H1 (cell line): ENCODE measurements around the gene SLX4IP. TPM values are rescaled to one million over a fixed set of nuclear protein-coding genes. Genes with fewer than 3 reads are reported as not detected.

Experiments used
- CTCF ChIA-PET: fragments of 300-600 bp; sonication (Branson Sonifier 250); formaldehyde crosslinking; loops from one replicate; lab custom pipeline; 2021; ENCODE audit not compliant: partially characterized antibody; lab: Charles Lee
- POLR2A ChIA-PET: fragments of 300-600 bp; sonication (Branson Sonifier 250); formaldehyde crosslinking; loops from one replicate; lab custom pipeline; 2021; ENCODE audit warnings: inconsistent platforms; ENCODE audit not compliant: partially characterized antibody; lab: Charles Lee
- DNase-seq, 2 experiments: peaks; one replicate each; pipeline versions ENCODE4 v3.0.0 to v3.0.0-alpha.2; 2010 to 2022; ENCODE audit warnings: low spot score in 2 of 2, low read depth in 1 of 2, mixed read lengths in 1 of 2
- FAIRE-seq: peaks from 2 replicates; lab custom pipeline; 2011; peaks lifted over from hg19 to GRCh38; lab: Jason Lieb, UNC
- H2AFZ ChIP-seq: 2 replicates; pipeline ENCODE4 v1.8.1; 2012; ENCODE audit warnings: low read length, inconsistent platforms
- H2AK5ac ChIP-seq: 2 replicates; pipeline ENCODE4 v1.6.1; 2013; ENCODE audit warnings: low read depth, low read length
- H2BK120ac ChIP-seq: replicated peaks from 2 replicates; pipeline ENCODE3; 2013; ENCODE audit warnings: low read depth, low read length, inconsistent platforms
- H2BK12ac ChIP-seq: 2 replicates; pipeline ENCODE4 v1.6.1; 2013; ENCODE audit warnings: low read depth, low read length
- H2BK15ac ChIP-seq: 2 replicates; pipeline ENCODE4 v1.6.1; 2013; ENCODE audit warnings: low read length
- H2BK20ac ChIP-seq: 2 replicates; pipeline ENCODE4 v1.6.1; 2013; ENCODE audit warnings: low read length
- H2BK5ac ChIP-seq: 2 replicates; pipeline ENCODE4 v1.6.1; 2013; ENCODE audit warnings: low read depth, low read length
- H3K14ac ChIP-seq: 2 replicates; pipeline ENCODE4 v1.6.1; 2013; ENCODE audit warnings: inconsistent platforms; ENCODE audit not compliant: insufficient read length
- H3K18ac ChIP-seq: 2 replicates; pipeline ENCODE4 v1.6.1; 2013; ENCODE audit warnings: low read length; ENCODE audit errors: extremely low read depth
- H3K23ac ChIP-seq: 2 replicates; pipeline ENCODE4 v1.6.1; 2013; ENCODE audit warnings: inconsistent platforms; ENCODE audit not compliant: insufficient read length
- H3K23me2 ChIP-seq: 2 replicates; pipeline ENCODE4 v1.6.1; 2013; ENCODE audit warnings: low read depth, low read length
- H3K27ac ChIP-seq: 2 replicates; pipeline ENCODE4 v1.6.1; 2011; ENCODE audit warnings: low read depth, low read length, inconsistent platforms
- H3K27me3 ChIP-seq, 4 experiments: replicated peaks in 1 of 4; 1 replicate in 1 of 4; 2 replicates in 3 of 4; pipeline versions ENCODE4 v1.6.1 to v1.8.1; 2011 to 2013; ENCODE audit warnings: low read length in 3 of 4, mild to moderate bottlenecking in 3 of 4, inconsistent platforms in 2 of 4, mixed read lengths in 2 of 4, moderate library complexity in 1 of 4; ENCODE audit not compliant: control insufficient read depth in 3 of 4, insufficient read depth in 3 of 4; ENCODE audit errors: extremely low read depth in 1 of 4
- H3K36me3 ChIP-seq, 4 experiments: 2 replicates each; pipeline versions ENCODE4 v1.6.1 to v1.8.1; 2011 to 2013; ENCODE audit warnings: mild to moderate bottlenecking in 4 of 4, low read length in 3 of 4, moderate library complexity in 2 of 4, control low read depth in 1 of 4, inconsistent platforms in 1 of 4; ENCODE audit not compliant: insufficient read depth in 4 of 4, control insufficient read depth in 2 of 4
- H3K4ac ChIP-seq: replicated peaks from 2 replicates; pipeline ENCODE3; 2013; ENCODE audit warnings: low read length, low read depth, mixed read lengths, inconsistent platforms; ENCODE audit not compliant: insufficient read length
- H3K4me1 ChIP-seq, 4 experiments: replicated peaks in 1 of 4; 1 replicate in 1 of 4; 2 replicates in 3 of 4; pipeline versions ENCODE4 v1.6.1 to v1.8.1; 2011 to 2013; ENCODE audit warnings: low read length in 3 of 4, inconsistent platforms in 2 of 4, mixed read lengths in 1 of 4; ENCODE audit not compliant: insufficient read depth in 4 of 4, control insufficient read depth in 3 of 4
- H3K4me2 ChIP-seq, 2 experiments: 2 replicates each; pipeline versions ENCODE4 v1.6.1 to v1.8.1; 2011 to 2013; ENCODE audit warnings: low read depth in 2 of 2, low read length in 2 of 2, control low read depth in 1 of 2, inconsistent platforms in 1 of 2, mild to moderate bottlenecking in 1 of 2; ENCODE audit not compliant: insufficient read depth in 1 of 2
- H3K4me3 ChIP-seq, 4 experiments: fragments of 200-600, 300-600 bp in 1 of 4; sonication (generic), shearing (Covaris generic), sonication (Bioruptor Twin) in 1 of 4; 2 replicates each; pipeline versions ENCODE4 v1.5.1 to v1.8.1; 2011 to 2016; ENCODE audit warnings: low read length in 4 of 4, low read depth in 3 of 4, control low read depth in 2 of 4, inconsistent platforms in 2 of 4, mild to moderate bottlenecking in 2 of 4, mixed read lengths in 1 of 4, moderate library complexity in 1 of 4; ENCODE audit not compliant: insufficient read depth in 2 of 4; ENCODE audit errors: extremely low read depth in 1 of 4
- H3K56ac ChIP-seq: replicated peaks from 2 replicates; pipeline ENCODE3; 2013; ENCODE audit warnings: low read depth, mild to moderate bottlenecking, mixed read lengths, low read length, inconsistent platforms; ENCODE audit not compliant: insufficient read length
- H3K79me1 ChIP-seq: 2 replicates; pipeline ENCODE4 v1.6.1; 2013; ENCODE audit warnings: low read depth, low read length, control low read depth
- H3K79me2 ChIP-seq, 2 experiments: 2 replicates each; pipeline versions ENCODE4 v1.6.1 to v1.8.1; 2012 to 2013; ENCODE audit warnings: low read length in 2 of 2, mild to moderate bottlenecking in 2 of 2, inconsistent platforms in 1 of 2; ENCODE audit not compliant: insufficient read depth in 2 of 2, control insufficient read depth in 1 of 2
- H3K9ac ChIP-seq, 4 experiments: replicated peaks in 1 of 4; 1 replicate in 1 of 4; 2 replicates in 3 of 4; pipeline versions ENCODE4 v1.6.1 to v1.8.1; 2011 to 2013; ENCODE audit warnings: low read depth in 3 of 4, low read length in 3 of 4, control low read depth in 2 of 4, mild to moderate bottlenecking in 2 of 4, moderate library complexity in 2 of 4, inconsistent platforms in 1 of 4; ENCODE audit errors: extremely low read depth in 1 of 4
- H3K9me3 ChIP-seq, 2 experiments: 2 replicates each; pipeline versions ENCODE4 v1.6.1 to v1.8.1; 2012 to 2013; ENCODE audit warnings: mild to moderate bottlenecking in 2 of 2, moderate library complexity in 2 of 2, control low read depth in 1 of 2, inconsistent platforms in 1 of 2, low read depth in 1 of 2, low read length in 1 of 2, mixed read lengths in 1 of 2; ENCODE audit not compliant: insufficient read depth in 2 of 2
- H4K20me1 ChIP-seq, 2 experiments: replicated peaks in 1 of 2; 2 replicates each; pipeline versions ENCODE3 to v1.8.1; 2011 to 2013; ENCODE audit warnings: inconsistent platforms in 2 of 2, low read length in 2 of 2, mild to moderate bottlenecking in 1 of 2; ENCODE audit not compliant: insufficient read depth in 2 of 2, control insufficient read depth in 1 of 2
- H4K5ac ChIP-seq: 2 replicates; pipeline ENCODE4 v1.6.1; 2013; ENCODE audit warnings: low read length, low read depth, mixed read lengths, inconsistent platforms; ENCODE audit not compliant: insufficient read length
- H4K8ac ChIP-seq: 2 replicates; pipeline ENCODE4 v1.8.0; 2013; ENCODE audit warnings: mild to moderate bottlenecking, moderate library complexity, low read length, inconsistent platforms; ENCODE audit not compliant: insufficient read depth; ENCODE audit errors: extremely low read depth
- H4K91ac ChIP-seq: replicated peaks from 2 replicates; pipeline ENCODE3; 2013; ENCODE audit warnings: low read length, mixed read lengths, inconsistent platforms; ENCODE audit not compliant: insufficient read length
- BCL11A ChIP-seq, 2 experiments: IDR thresholded peaks; one replicate each; pipeline ENCODE4 v1.6.1; 2011; ENCODE audit warnings: low read depth in 2 of 2, low read length in 2 of 2, mild to moderate bottlenecking in 2 of 2
- BRCA1 ChIP-seq: IDR thresholded peaks from 2 replicates; pipeline ENCODE4 v1.6.1; 2012; ENCODE audit warnings: low read depth, low read length, improper control_type of control experiment
- EZH2 ChIP-seq: fragments of 200-600 bp; sonication (generic); IDR thresholded peaks from 2 replicates; pipeline ENCODE4 v1.7.1; 2012; ENCODE audit warnings: low read depth, mild to moderate bottlenecking, moderate library complexity, low read length, inconsistent platforms; ENCODE audit not compliant: severe bottlenecking
- JUND ChIP-seq: IDR thresholded peaks from 2 replicates; pipeline ENCODE4 v1.6.1; 2011; ENCODE audit warnings: mild to moderate bottlenecking, improper control_type of control experiment, low read length
- KDM5A ChIP-seq: fragments of 200-600 bp; IDR thresholded peaks from 2 replicates; pipeline ENCODE4 v1.7.1; 2012; ENCODE audit warnings: mild to moderate bottlenecking, low read length, inconsistent platforms, mixed read lengths
- MAFK ChIP-seq: IDR thresholded peaks from 2 replicates; pipeline ENCODE4 v1.6.1; 2012; ENCODE audit warnings: low read depth, mild to moderate bottlenecking, improper control_type of control experiment, low read length
- RFX5 ChIP-seq: IDR thresholded peaks from 2 replicates; pipeline ENCODE4 v1.6.1; 2011; ENCODE audit warnings: low read depth, low read length, improper control_type of control experiment, borderline replicate concordance
- SIX5 ChIP-seq: IDR thresholded peaks from 2 replicates; pipeline ENCODE4 v1.6.1; 2011; ENCODE audit warnings: mild to moderate bottlenecking, low read depth, low read length
- SRF ChIP-seq: IDR thresholded peaks from 2 replicates; pipeline ENCODE4 v1.6.1; 2011; ENCODE audit warnings: mild to moderate bottlenecking, low read depth, low read length, moderate library complexity
- SUZ12 ChIP-seq: fragments of 200-600 bp; sonication (generic); IDR thresholded peaks from 2 replicates; pipeline ENCODE4 v1.6.1; 2012; ENCODE audit warnings: mild to moderate bottlenecking, inconsistent platforms, low read length, moderate library complexity, mixed read lengths
- YY1 ChIP-seq: IDR thresholded peaks from 2 replicates; pipeline ENCODE4 v1.6.1; 2011; ENCODE audit warnings: low read depth, mild to moderate bottlenecking, low read length
- WGBS, 2 experiments: shearing (Covaris generic) in 1 of 2; methylation state at CpG; one replicate each; pipeline versions ENCODE4 v1.1.6 to v1.1.7; 2013 to 2015; ENCODE audit warnings: low lambda C conversion rate in 2 of 2, mixed read lengths in 2 of 2, inconsistent platforms in 1 of 2, low coverage in 1 of 2, missing lambda C conversion rate in 1 of 2; ENCODE audit not compliant: insufficient replicate concordance in 2 of 2, insufficient coverage in 1 of 2, insufficient read length in 1 of 2; ENCODE audit errors: extremely low coverage in 1 of 2, missing lambda C conversion rate in 1 of 2; 5-methylcytosine and 5-hydroxymethylcytosine counted together
- polyA plus RNA-seq, 7 experiments: library from polyadenylated mRNA; depleted of rRNA in 3 of 7; stranded (reverse) in 5 of 7; unstranded in 2 of 7; fragments of >200 nt in 5 of 7; fragments of 200-250 nt in 2 of 7; gene quantifications; 1 replicate in 5 of 7; 2 replicates in 1 of 7; 4 replicates in 1 of 7; pipeline versions ENCODE4 v1.2.1 to v1.2.3, GENCODE V29; 2011 to 2013; ENCODE audit warnings: missing spikeins in 2 of 7, mixed read lengths in 2 of 7
- total RNA-seq: library from RNA; stranded (reverse); fragmentation: NEBNext Ultra II Directional; extraction: Animal tissue kit (Norgen Biotek cat#: 25700); gene quantifications from 2 replicates; pipeline ENCODE4 v1.2.1, GENCODE V29; 2021
- TF ChIP-seq, protein P1 (sequence below): IDR thresholded peaks from 2 replicates; pipeline ENCODE4 v1.6.1; 2012; ENCODE audit warnings: low read length, inconsistent platforms

SLX4IP gene
- total and polyA plus RNA-seq, 2 of the 8 experiments (the other 6 are each of a cell fraction or from before 2014, with no cell fraction given) = 2.4 to 8.7 TPM

DNA sequence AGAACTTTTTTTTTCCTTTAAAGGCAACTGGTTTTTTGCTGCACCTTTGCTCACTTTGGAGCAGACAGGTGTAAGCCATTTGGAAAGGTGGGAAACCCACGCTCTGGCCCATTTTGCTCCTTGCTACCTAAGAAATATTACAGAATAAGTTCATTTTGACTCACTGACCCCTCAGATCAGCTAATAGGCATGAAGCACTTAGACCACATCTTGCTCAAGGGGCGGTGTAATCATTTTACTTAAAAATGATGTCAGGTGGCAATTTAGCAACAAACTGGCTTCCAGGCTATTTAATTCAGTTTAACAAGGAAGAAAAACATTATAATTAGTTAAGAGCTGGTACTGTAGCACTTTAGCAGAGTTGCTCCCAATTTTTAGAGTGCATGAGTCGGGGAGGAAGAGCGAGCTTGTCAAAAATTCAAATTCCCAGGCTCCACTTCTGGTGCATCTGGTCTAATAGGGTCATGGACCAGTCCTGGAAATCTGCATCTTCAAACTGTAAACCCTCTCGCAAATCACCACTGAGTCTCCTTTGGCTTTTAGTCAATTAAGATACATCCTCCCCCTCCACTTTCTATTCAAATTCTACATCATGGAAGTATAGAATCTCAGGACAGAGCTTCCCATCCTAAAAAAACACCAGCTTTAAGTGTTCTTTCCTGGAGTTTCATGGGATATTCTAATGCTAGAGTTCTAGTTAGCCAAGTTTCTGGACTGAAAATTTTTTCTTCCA, 200.5 kb downstream of the SLX4IP start:
- POLR2A ChIA-PET = no interaction called here
- TF ChIP-seq JUND = no peak
- no peak for TF ChIP-seq BRCA1
- TF ChIP-seq, protein P1, sequence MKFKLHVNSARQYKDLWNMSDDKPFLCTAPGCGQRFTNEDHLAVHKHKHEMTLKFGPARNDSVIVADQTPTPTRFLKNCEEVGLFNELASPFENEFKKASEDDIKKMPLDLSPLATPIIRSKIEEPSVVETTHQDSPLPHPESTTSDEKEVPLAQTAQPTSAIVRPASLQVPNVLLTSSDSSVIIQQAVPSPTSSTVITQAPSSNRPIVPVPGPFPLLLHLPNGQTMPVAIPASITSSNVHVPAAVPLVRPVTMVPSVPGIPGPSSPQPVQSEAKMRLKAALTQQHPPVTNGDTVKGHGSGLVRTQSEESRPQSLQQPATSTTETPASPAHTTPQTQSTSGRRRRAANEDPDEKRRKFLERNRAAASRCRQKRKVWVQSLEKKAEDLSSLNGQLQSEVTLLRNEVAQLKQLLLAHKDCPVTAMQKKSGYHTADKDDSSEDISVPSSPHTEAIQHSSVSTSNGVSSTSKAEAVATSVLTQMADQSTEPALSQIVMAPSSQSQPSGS = no peak
- no peak for TF ChIP-seq MAFK
- no peak for TF ChIP-seq SUZ12
- TF ChIP-seq SRF = no peak
- TF ChIP-seq BCL11A (IDR thresholded peaks at IDR 0.05; ENCODE audit: low read depth in 2 of 2, low read length in 2 of 2) = no peak
- TF ChIP-seq YY1 = no peak
- TF ChIP-seq SIX5 = no peak
- TF ChIP-seq EZH2 = no peak
- no peak for TF ChIP-seq RFX5
- no peak for TF ChIP-seq KDM5A

More for the DNA sequence above, 200.5 kb downstream of the SLX4IP start:
- no peak overlapping the region for H4K8ac ChIP-seq
- no peak overlapping the region for H3K56ac ChIP-seq
- FAIRE-seq (no peak), DNase-seq (no peak)
- H2BK120ac ChIP-seq = no peak overlapping the region
- H2BK15ac ChIP-seq = no peak overlapping the region
- no peak overlapping the region for H3K4ac ChIP-seq
- no peak overlapping the region for H4K5ac ChIP-seq
- no peak overlapping the region for H3K18ac ChIP-seq
- no peaks in the 10 kb centered on the region; the same call in 1 of the 2 replicates for H3K23me2 ChIP-seq
- no peak overlapping the region for H3K4me2 ChIP-seq
- no peak overlapping the region for H2BK12ac ChIP-seq
- no peaks in the 10 kb centered on the region for H3K79me2 ChIP-seq
- H2AFZ ChIP-seq = no peak overlapping the region
- H3K9me3 ChIP-seq = no peaks in the 10 kb centered on the region
- peaks cover 1 to 4% of the 10 kb centered on the region in 2 experiments for H4K20me1 ChIP-seq
- H3K14ac ChIP-seq = no peak overlapping the region
- no peak overlapping the region for H2AK5ac ChIP-seq
- H3K36me3 ChIP-seq = peaks cover 3 to 25% (median 15%) of the 10 kb centered on the region in 4 experiments
- no peak overlapping the region for H2BK20ac ChIP-seq
- H2BK5ac ChIP-seq = no peak overlapping the region
- H3K27me3 ChIP-seq = no peaks in the 10 kb centered on the region; a peak in 1 of 7 replicates
- no peak overlapping the region for H3K4me3 ChIP-seq
- peaks cover 10 to 33% (median 25%) of the 10 kb centered on the region in 4 experiments for H3K4me1 ChIP-seq
- peaks cover 3% of the 10 kb centered on the region for H3K79me1 ChIP-seq
- H4K91ac ChIP-seq = no peak overlapping the region
- 89% methylated on average over 5 of the region's 5 CpGs; no CpG with 5 or more reads in 1 of the 2 experiments for WGBS, 2 experiments
- CTCF ChIA-PET = interaction anchor here (0.5 to 8.4 kb wide), 7 partner anchors 10 to 295 kb away, joined by 3 to 55 read pairs (median 3); no protein-coding TSS in a partner anchor
- no peak overlapping the region for H3K23ac ChIP-seq
- H3K27ac ChIP-seq = no peak overlapping the region
- no peak overlapping the region for H3K9ac ChIP-seq
